Neural crest cell (in vitro differentiated cells): ENCODE measurements around the gene ZNF385B. TPM values are rescaled to one million over a fixed set of nuclear protein-coding genes. Genes with fewer than 3 reads are reported as not detected.

Experiments used
- DNase-seq: peaks from one replicate; pipeline ENCODE4 v3.0.0; 2021; ENCODE audit warnings: low read depth, mixed read lengths, low spot score
- H3K27ac Mint-ChIP-seq: one replicate; pipeline ENCODE4 v1.8.0; 2021; ENCODE audit warnings: mild to moderate bottlenecking, mixed read lengths; ENCODE audit not compliant: unreplicated experiment
- H3K27me3 Mint-ChIP-seq: 2 replicates; pipeline ENCODE4 v1.8.0; 2021; ENCODE audit warnings: low read depth, mild to moderate bottlenecking, mixed read lengths
- H3K36me3 Mint-ChIP-seq: 2 replicates; pipeline ENCODE4 v1.8.0; 2021; ENCODE audit warnings: low read depth, mild to moderate bottlenecking, mixed read lengths
- H3K4me1 Mint-ChIP-seq: 2 replicates; pipeline ENCODE4 v1.8.0; 2021; ENCODE audit warnings: mixed read lengths
- H3K4me3 Mint-ChIP-seq: one replicate; pipeline ENCODE4 v1.8.0; 2021; ENCODE audit warnings: mild to moderate bottlenecking, mixed read lengths
- H3K9me3 Mint-ChIP-seq: 2 replicates; pipeline ENCODE4 v1.8.0; 2021; ENCODE audit warnings: mixed read lengths
- total RNA-seq: library from RNA; stranded (reverse); gene quantifications from 2 replicates; pipeline ENCODE4 v1.2.1, GENCODE V29; 2021
- TF ChIP-seq, protein P1 (sequence below): fragments of 200-600 bp; sonication (generic); conservative IDR thresholded peaks from 2 replicates; pipeline ENCODE4 v1.5.0; 2021; ENCODE audit warnings: antibody characterized with exemption, mild to moderate bottlenecking

The ZNF385B gene
- total RNA-seq, 1 donor from 2014 or later: 2.1 TPM

DNA sequence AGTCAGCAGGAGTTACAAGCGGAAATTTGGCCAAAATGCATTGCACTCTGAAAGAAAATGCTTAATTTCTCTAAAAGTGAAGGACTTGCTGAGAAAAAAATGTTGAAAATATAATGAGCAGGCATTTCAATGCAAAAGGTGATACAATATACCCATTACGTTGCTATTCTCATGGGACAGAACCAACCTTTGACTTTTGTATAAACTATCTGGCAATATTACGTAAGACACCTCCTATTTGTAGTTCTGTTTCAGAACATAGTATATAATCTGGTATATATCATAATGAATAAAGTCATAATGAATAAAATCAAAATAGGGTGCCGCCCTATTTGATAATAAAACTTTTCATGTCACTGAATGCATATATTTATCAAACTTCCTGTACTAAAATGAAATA is 310.6 kb downstream of the ZNF385B start:
- H3K27ac Mint-ChIP-seq: no peak overlapping the region
- no peaks in the 10 kb centered on the region for H3K27me3 Mint-ChIP-seq

DNA sequence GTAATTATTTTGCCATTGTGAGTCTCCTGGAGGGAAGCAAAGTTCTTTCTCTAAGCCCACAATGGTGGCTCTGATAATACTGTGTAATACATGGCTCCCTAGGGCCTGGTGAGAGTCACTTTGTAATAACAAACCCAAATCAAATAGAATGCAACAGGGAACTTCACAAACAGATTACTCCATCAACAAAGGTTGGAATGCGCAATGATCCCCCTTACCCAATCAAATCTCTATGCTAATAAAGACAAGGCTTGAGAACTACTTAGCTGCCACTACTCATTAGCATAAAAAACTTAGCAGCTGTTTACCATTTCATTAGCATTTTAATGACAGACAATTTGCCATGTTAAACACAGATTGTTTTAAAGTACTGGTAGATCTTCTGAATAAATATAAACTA is 311.2 kb downstream of the ZNF385B start:
- TF ChIP-seq, protein P1, sequence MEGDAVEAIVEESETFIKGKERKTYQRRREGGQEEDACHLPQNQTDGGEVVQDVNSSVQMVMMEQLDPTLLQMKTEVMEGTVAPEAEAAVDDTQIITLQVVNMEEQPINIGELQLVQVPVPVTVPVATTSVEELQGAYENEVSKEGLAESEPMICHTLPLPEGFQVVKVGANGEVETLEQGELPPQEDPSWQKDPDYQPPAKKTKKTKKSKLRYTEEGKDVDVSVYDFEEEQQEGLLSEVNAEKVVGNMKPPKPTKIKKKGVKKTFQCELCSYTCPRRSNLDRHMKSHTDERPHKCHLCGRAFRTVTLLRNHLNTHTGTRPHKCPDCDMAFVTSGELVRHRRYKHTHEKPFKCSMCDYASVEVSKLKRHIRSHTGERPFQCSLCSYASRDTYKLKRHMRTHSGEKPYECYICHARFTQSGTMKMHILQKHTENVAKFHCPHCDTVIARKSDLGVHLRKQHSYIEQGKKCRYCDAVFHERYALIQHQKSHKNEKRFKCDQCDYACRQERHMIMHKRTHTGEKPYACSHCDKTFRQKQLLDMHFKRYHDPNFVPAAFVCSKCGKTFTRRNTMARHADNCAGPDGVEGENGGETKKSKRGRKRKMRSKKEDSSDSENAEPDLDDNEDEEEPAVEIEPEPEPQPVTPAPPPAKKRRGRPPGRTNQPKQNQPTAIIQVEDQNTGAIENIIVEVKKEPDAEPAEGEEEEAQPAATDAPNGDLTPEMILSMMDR: no peak
- peaks cover 21% of the 10 kb centered on the region for H3K4me1 Mint-ChIP-seq
- no peak for DNase-seq
- no peak overlapping the region for H3K27ac Mint-ChIP-seq
- H3K27me3 Mint-ChIP-seq: no peaks in the 10 kb centered on the region
- no peaks in the 10 kb centered on the region for H3K9me3 Mint-ChIP-seq
- H3K36me3 Mint-ChIP-seq: no peaks in the 10 kb centered on the region
- H3K4me3 Mint-ChIP-seq: no peak overlapping the region

More for the DNA sequence above, 310.6 kb downstream of the ZNF385B start:
- Mint-ChIP-seq H3K9me3 (no peaks in the 10 kb centered on the region), H3K4me1 (peaks cover 25% of the 10 kb centered on the region), H3K4me3 (no peak overlapping the region), H3K36me3 (no peaks in the 10 kb centered on the region)
- TF ChIP-seq, protein P1: no peak
- DNase-seq: no peak

DNA sequence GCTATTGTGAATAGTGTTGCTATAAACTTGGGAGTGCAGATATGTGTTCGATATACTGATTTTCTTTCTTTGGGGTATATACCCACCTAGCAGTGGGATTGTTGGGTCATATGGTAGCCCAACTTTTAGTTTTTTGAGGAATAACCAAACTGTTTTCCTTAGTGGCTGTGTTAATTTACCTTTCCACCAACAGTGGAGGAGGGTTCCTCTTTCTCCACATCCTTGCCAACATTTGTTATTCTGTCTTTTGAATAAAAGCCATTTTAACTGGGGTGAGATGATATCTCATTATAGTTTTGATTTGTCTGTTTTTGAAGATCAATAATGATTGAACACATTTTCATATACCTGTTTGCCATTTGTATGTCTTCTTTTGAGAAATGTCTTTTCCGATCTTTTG is 314.8 kb downstream of the ZNF385B start:
- H3K36me3 Mint-ChIP-seq: no peaks in the 10 kb centered on the region
- H3K9me3 Mint-ChIP-seq: no peaks in the 10 kb centered on the region
- DNase-seq: no peak
- TF ChIP-seq, protein P1: no peak
- no peak overlapping the region for H3K4me3 Mint-ChIP-seq
- H3K4me1 Mint-ChIP-seq: peaks cover 43% of the 10 kb centered on the region
- no peak overlapping the region for H3K27ac Mint-ChIP-seq
- no peaks in the 10 kb centered on the region for H3K27me3 Mint-ChIP-seq

DNA sequence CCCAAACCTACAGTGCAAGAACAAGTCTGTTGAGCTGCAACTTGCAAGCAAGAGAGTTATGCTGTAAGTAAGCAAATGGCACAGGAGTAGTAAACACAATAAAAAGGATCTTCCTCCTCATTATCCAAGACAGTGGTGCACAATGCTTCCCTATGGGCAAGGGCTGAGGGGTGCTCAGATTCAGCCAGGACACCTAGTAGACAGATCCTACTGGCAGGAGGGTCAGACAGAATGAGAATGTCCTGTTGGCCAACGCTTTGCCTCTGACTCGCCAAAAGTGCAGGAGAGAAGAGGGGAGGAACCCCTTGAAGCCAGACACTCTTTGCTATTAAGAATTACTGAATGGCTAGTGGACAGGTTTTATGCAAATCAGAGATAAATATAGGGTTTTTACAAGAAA is 316.4 kb downstream of the ZNF385B start:
- Mint-ChIP-seq H3K36me3 (no peaks in the 10 kb centered on the region), H3K27me3 (no peaks in the 10 kb centered on the region), H3K4me3 (no peak overlapping the region), H3K27ac (peak overlapping the region; percentile 25), H3K9me3 (peaks cover 3% of the 10 kb centered on the region), H3K4me1 (peaks cover 36% of the 10 kb centered on the region)
- TF ChIP-seq, protein P1: no peak
- no peak for DNase-seq

DNA sequence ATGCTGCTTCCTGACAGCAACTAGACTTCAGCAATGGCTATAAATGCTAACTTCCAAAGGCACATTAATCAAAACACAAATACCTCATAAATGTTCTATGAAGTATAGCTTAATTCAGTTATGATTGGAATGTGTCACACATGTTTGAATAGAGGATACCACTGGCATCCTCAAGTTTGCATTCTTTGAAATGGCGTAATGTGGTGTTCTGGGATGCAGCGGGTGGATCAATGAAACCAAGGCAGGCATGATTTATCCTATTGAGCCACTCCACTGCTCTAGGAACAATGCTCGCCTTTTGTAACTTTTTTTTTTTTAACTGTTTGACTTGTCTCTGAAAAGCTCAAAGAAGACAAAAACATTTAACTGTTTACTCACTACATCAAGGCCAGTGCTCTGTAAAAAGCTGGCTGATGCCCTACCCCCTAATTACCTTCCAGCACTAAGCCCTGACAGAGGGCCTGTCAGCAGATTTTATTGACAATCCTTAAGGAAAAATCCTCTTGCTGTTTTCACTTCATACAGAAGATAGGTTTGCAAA is 318.0 kb downstream of the ZNF385B start:
- Mint-ChIP-seq H3K4me3 (peak overlapping the region; percentile 50), H3K4me1 (peaks cover 36% of the 10 kb centered on the region), H3K27ac (no peak overlapping the region), H3K36me3 (peaks cover 5% of the 10 kb centered on the region), H3K27me3 (no peaks in the 10 kb centered on the region), H3K9me3 (peaks cover 6% of the 10 kb centered on the region)
- TF ChIP-seq, protein P1: no peak
- no peak for DNase-seq
